MM.1S (cell line): Measurements from ENCODE around the gene TMEM147.

Source experiments
- DNase-seq: peaks from one replicate; pipeline ENCODE4 v3.0.0-alpha.2; 2015
- H2AFZ ChIP-seq: fragments of 300-600 bp; sonication (generic); 2 replicates; pipeline ENCODE4 v1.6.0; 2016; ENCODE audit warnings: antibody characterized with exemption, low read length
- H3F3A ChIP-seq: fragments of 300-600 bp; sonication (generic); 2 replicates; pipeline ENCODE4 v1.6.1; 2016; ENCODE audit warnings: mild to moderate bottlenecking, antibody characterized with exemption, low read length, moderate library complexity, mixed read lengths; ENCODE audit not compliant: insufficient read depth
- H3K27ac ChIP-seq: fragments of 300-600 bp; sonication (generic); 2 replicates; pipeline ENCODE4 v1.5.1; 2016; ENCODE audit warnings: mild to moderate bottlenecking, low read length
- H3K27me3 ChIP-seq: fragments of 300-600 bp; sonication (generic); replicated peaks from 2 replicates; pipeline ENCODE4 v1.6.0; 2016; ENCODE audit warnings: low read length; ENCODE audit not compliant: insufficient read depth
- H3K36me3 ChIP-seq: fragments of 300-600 bp; sonication (generic); replicated peaks from 2 replicates; pipeline ENCODE4 v1.6.1; 2016; ENCODE audit warnings: mild to moderate bottlenecking, low read length, mixed read lengths; ENCODE audit not compliant: insufficient read depth
- H3K4me1 ChIP-seq: fragments of 300-600 bp; sonication (generic); 2 replicates; pipeline ENCODE4 v1.6.1; 2016; ENCODE audit warnings: low read length, mixed read lengths
- H3K4me2 ChIP-seq: fragments of 300-600 bp; sonication (generic); 2 replicates; pipeline ENCODE4 v1.6.0; 2016; ENCODE audit warnings: low read depth, low read length
- H3K4me3 ChIP-seq: fragments of 300-600 bp; sonication (generic); 2 replicates; pipeline ENCODE4 v1.5.1; 2016; ENCODE audit warnings: low read length, mixed read lengths
- H3K79me2 ChIP-seq: fragments of 300-600 bp; sonication (generic); 2 replicates; pipeline ENCODE4 v1.6.1; 2016; ENCODE audit warnings: mixed run types, low read length, mixed read lengths
- H3K9ac ChIP-seq: fragments of 300-600 bp; sonication (generic); 2 replicates; pipeline ENCODE4 v1.6.1; 2016; ENCODE audit warnings: low read length, mixed read lengths
- H3K9me2 ChIP-seq: fragments of 300-600 bp; sonication (generic); replicated peaks from 2 replicates; pipeline ENCODE4 v1.6.1; 2016; ENCODE audit warnings: mild to moderate bottlenecking, low read length, mixed read lengths; ENCODE audit not compliant: insufficient read depth
- H3K9me3 ChIP-seq: fragments of 300-600 bp; sonication (generic); replicated peaks from 2 replicates; pipeline ENCODE4 v1.6.1; 2016; ENCODE audit warnings: mild to moderate bottlenecking, low read length, mixed read lengths; ENCODE audit not compliant: insufficient read depth
- H4K20me1 ChIP-seq: fragments of 300-600 bp; sonication (generic); 2 replicates; pipeline ENCODE4 v1.6.1; 2016; ENCODE audit warnings: mild to moderate bottlenecking, low read length, moderate library complexity, mixed read lengths; ENCODE audit not compliant: insufficient read depth
- CTCF ChIP-seq: fragments of 300-600 bp; sonication (generic); IDR thresholded peaks from 2 replicates; pipeline ENCODE4 v1.5.1; 2016; ENCODE audit warnings: antibody characterized with exemption, low read length, mixed read lengths
- EZH2 ChIP-seq: fragments of 300-600 bp; sonication (generic); optimal IDR thresholded peaks from 2 replicates; pipeline ENCODE3; 2017; ENCODE audit warnings: low read depth, mild to moderate bottlenecking, antibody characterized with exemption, low read length, mixed read lengths
- EZH2phosphoT487 ChIP-seq: fragments of 300-600 bp; sonication (generic); IDR thresholded peaks from 2 replicates; pipeline ENCODE4 v1.6.1; 2018; ENCODE audit warnings: antibody characterized with exemption, low read length

The TMEM147 gene

GRCh38 chr19:35596366-35596999, 51.1 kb downstream of the TMEM147 start:
- peak; percentile 89 for DNase-seq
- Histone ChIP-seq H3K9ac (no peak overlapping the region), H3K4me2 (peak overlapping the region; percentile 44; the same call in 1 of the 2 replicates), H2AFZ (peak overlapping the region; percentile 56), H3K9me3 (no peaks in the 10 kb centered on the region), H3K36me3 (no peaks in the 10 kb centered on the region), H3K9me2 (no peaks in the 10 kb centered on the region), H3K27me3 (peaks cover 20% of the 10 kb centered on the region), H3K4me3 (peak overlapping the region; percentile 33; the same call in 1 of the 2 replicates), H3K27ac (peak overlapping the region; percentile 70), H3K4me1 (no peaks in the 10 kb centered on the region), H3F3A (peaks cover 4% of the 10 kb centered on the region; the same call in 1 of the 2 replicates), H3K79me2 (no peaks in the 10 kb centered on the region), H4K20me1 (no peaks in the 10 kb centered on the region)
- TF ChIP-seq EZH2 (no peak), CTCF (no peak), EZH2phosphoT487 (no peak)
